Calu3 (cell line): ENCODE data around the gene GABPA. TPM values are rescaled to one million over a fixed set of nuclear protein-coding genes. Genes with fewer than 3 reads are reported as not detected.

Experiments
- Bru-seq: library from RNA; stranded (reverse); fragments of 400-500 nt; gene quantifications from one replicate; lab custom pipeline; 2021; lab: Mats Ljungman, UMichigan
- BruChase-seq, 2 experiments: library from RNA; stranded (reverse); fragments of 400-500 nt; gene quantifications; one replicate each; lab custom pipeline; 2021; lab: Mats Ljungman, UMichigan
- BruUV-seq: library from RNA; stranded (reverse); fragments of 400-500 nt; replicated peaks from 2 replicates; lab custom pipeline; 2021; lab: Mats Ljungman, UMichigan
- CTCF ChIA-PET: fragments of 300-600 bp; sonication (Branson Sonifier 250); formaldehyde crosslinking; loops from one replicate; lab custom pipeline; 2022; ENCODE audit warnings: antibody characterized with exemption; lab: Charles Lee
- DNase-seq: peaks from one replicate; pipeline ENCODE4 v3.0.0; 2022
- H3K27ac Mint-ChIP-seq: one replicate; pipeline ENCODE4 v1.8.0; 2022; ENCODE audit warnings: mixed read lengths; ENCODE audit not compliant: unreplicated experiment
- H3K27me3 Mint-ChIP-seq: one replicate; pipeline ENCODE4 v1.8.0; 2022; ENCODE audit warnings: mixed read lengths; ENCODE audit not compliant: unreplicated experiment
- H3K36me3 Mint-ChIP-seq: one replicate; pipeline ENCODE4 v1.8.0; 2022; ENCODE audit warnings: mild to moderate bottlenecking, moderate library complexity, mixed read lengths; ENCODE audit not compliant: insufficient read depth, unreplicated experiment
- H3K4me1 Mint-ChIP-seq: one replicate; pipeline ENCODE4 v1.8.0; 2022; ENCODE audit warnings: mild to moderate bottlenecking, low read depth, mixed read lengths; ENCODE audit not compliant: unreplicated experiment
- H3K4me3 Mint-ChIP-seq: one replicate; pipeline ENCODE4 v1.8.0; 2022; ENCODE audit warnings: mild to moderate bottlenecking, low read depth, moderate library complexity, mixed read lengths; ENCODE audit not compliant: unreplicated experiment
- H3K9me3 Mint-ChIP-seq: one replicate; pipeline ENCODE4 v1.8.0; 2022; ENCODE audit warnings: low read depth, mixed read lengths; ENCODE audit not compliant: unreplicated experiment
- CTCF ChIP-seq: fragments of 200-600 bp; IDR thresholded peaks from one replicate; pipeline ENCODE4 v1.8.0; 2022; ENCODE audit warnings: antibody characterized with exemption; ENCODE audit not compliant: unreplicated experiment
- intact Hi-C: fragments of 100-400 bp; cut with micrococcal nuclease; formaldehyde crosslinking; loops from one replicate; pipeline ENCODE4 v1.10.0; 2022; ENCODE audit not compliant: unreplicated experiment
- long read RNA-seq: library from polyadenylated mRNA; stranded (forward); transcript quantifications from one replicate; pipeline ENCODE4 v2.0.0, GENCODE V29; 2022
- total RNA-seq: library from RNA; stranded (reverse); gene quantifications from 2 replicates; pipeline ENCODE4 v1.2.3, GENCODE V29; 2022

The GABPA gene
- total RNA-seq (10.3 and 11.1 TPM in 2 replicates), Bru-seq, nascent RNA (percentile 72 among the genes with signal in this experiment), BruChase-seq, experiment 1, labeled RNA remaining after a 6-hour chase (percentile 75 among the genes with signal in this experiment), BruChase-seq, experiment 2, labeled RNA remaining after a 2-hour chase (percentile 75 among the genes with signal in this experiment)
- long read RNA-seq, full-length matches to known transcripts, result 12 of 18 reads
- long read RNA-seq, partial matches to known transcripts, result 1 of 18 reads
- long read RNA-seq, other reads (novel, unspliced or antisense), result 5 of 18 reads

GRCh38 chr21:25734904-25735645 is at the start of gene GABPA, which contains the start of gene ATP5PF:
Gene GABPA (plus strand): TSS chr21:25734972. CDS start chr21:25741599, 6,627 bp downstream.
Gene ATP5PF (minus strand): TSS chr21:25734904. CDS start chr21:25729794, 5,110 bp downstream.
- intact Hi-C loops, result no loop called here
- peaks cover 34% of the 10 kb centered on the region for H3K36me3 Mint-ChIP-seq
- TF ChIP-seq CTCF, result no peak
- peak within 1 kb of the TSS; percentile 87 for H3K4me3 Mint-ChIP-seq
- H3K9me3 Mint-ChIP-seq, result no peaks in the 10 kb centered on the region
- no peaks in the 10 kb centered on the region for H3K27me3 Mint-ChIP-seq
- peaks cover 7% of the 10 kb centered on the region for H3K4me1 Mint-ChIP-seq
- peak; percentile 92 for DNase-seq
- no TSS peak for BruUV-seq
- peak within 1 kb of the TSS; percentile 100 for H3K27ac Mint-ChIP-seq
- CTCF ChIA-PET, result interaction anchor here (0.6 kb wide), 1 partner anchor 158 kb away, joined by 5 read pairs; no protein-coding TSS in a partner anchor

- H3K36me3 Mint-ChIP-seq, result no peaks in the 10 kb centered on the region
- no peaks in the 10 kb centered on the region for H3K4me1 Mint-ChIP-seq
- H3K4me3 Mint-ChIP-seq, result no peak overlapping the region
- DNase-seq, result no peak
- TF ChIP-seq CTCF, result no peak
- CTCF ChIA-PET, result no interaction called here
- BruUV-seq, result no TSS peak
- no peak overlapping the region for H3K27ac Mint-ChIP-seq
- intact Hi-C loops, result no loop called here
- no peaks in the 10 kb centered on the region for H3K27me3 Mint-ChIP-seq
- H3K9me3 Mint-ChIP-seq, result no peaks in the 10 kb centered on the region
Observed at GRCh38 chr21:25687787-25688186, 47.0 kb upstream of the GABPA start.

GRCh38 chr21:25688275-25689155 is 46.3 kb upstream of the GABPA start:
- H3K4me1 Mint-ChIP-seq, result no peaks in the 10 kb centered on the region
- no peak for DNase-seq
- TF ChIP-seq CTCF, result no peak
- H3K27ac Mint-ChIP-seq, result no peak overlapping the region
- H3K27me3 Mint-ChIP-seq, result no peaks in the 10 kb centered on the region
- H3K36me3 Mint-ChIP-seq, result no peaks in the 10 kb centered on the region
- no peaks in the 10 kb centered on the region for H3K9me3 Mint-ChIP-seq
- CTCF ChIA-PET, result no interaction called here
- intact Hi-C loops, result no loop called here
- no TSS peak for BruUV-seq
- no peak overlapping the region for H3K4me3 Mint-ChIP-seq

GRCh38 chr21:25689226-25689625 is 45.5 kb upstream of the GABPA start:
- no TSS peak for BruUV-seq
- H3K4me3 Mint-ChIP-seq, result no peak overlapping the region
- intact Hi-C loops, result no loop called here
- no peak overlapping the region for H3K27ac Mint-ChIP-seq
- no peaks in the 10 kb centered on the region for H3K36me3 Mint-ChIP-seq
- H3K9me3 Mint-ChIP-seq, result no peaks in the 10 kb centered on the region
- no peak for TF ChIP-seq CTCF
- no peak for DNase-seq
- CTCF ChIA-PET, result no interaction called here
- no peaks in the 10 kb centered on the region for H3K4me1 Mint-ChIP-seq
- H3K27me3 Mint-ChIP-seq, result no peaks in the 10 kb centered on the region
